ENCODE measurements around the gene HRAS. TPM values are rescaled to one million over a fixed set of nuclear protein-coding genes. Genes with fewer than 3 reads are reported as not detected.

HRAS gene
- total and polyA plus RNA-seq, 10 of the 15 experiments (the other 5 are each of a cell fraction or from before 2014, with no cell fraction given) = 2.8 to 72.4 (median 31.7) TPM

DNA sequence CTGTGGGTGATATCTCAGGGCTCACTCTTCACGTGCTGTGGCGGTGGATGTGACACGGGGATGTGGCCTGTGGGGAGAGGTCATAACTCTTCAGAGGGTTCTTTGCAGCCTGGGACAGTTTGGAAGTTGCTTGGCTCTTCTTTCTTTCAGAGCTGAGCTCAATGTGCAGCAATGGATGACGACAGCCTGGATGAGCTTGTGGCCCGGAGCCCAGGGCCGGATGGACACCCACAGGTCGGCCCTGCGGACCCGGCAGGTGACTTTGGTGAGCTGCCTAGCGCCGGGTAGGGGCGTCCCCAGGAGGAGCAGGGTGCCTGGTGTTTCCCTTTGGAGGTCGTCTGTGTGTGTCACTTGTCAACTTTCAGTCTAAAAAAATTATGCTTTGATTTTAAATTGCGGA is 46.0 kb upstream of the HRAS start (continued):
- no peak for TF ChIP-seq ZBTB40 (IDR thresholded peaks at IDR 0.05; ENCODE audit: borderline replicate concordance)
- no peak for TF ChIP-seq BCLAF1 (IDR thresholded peaks at IDR 0.05)
- TF ChIP-seq TARDBP (IDR thresholded peaks at IDR 0.05; ENCODE audit: borderline replicate concordance) = no peak

DNA sequence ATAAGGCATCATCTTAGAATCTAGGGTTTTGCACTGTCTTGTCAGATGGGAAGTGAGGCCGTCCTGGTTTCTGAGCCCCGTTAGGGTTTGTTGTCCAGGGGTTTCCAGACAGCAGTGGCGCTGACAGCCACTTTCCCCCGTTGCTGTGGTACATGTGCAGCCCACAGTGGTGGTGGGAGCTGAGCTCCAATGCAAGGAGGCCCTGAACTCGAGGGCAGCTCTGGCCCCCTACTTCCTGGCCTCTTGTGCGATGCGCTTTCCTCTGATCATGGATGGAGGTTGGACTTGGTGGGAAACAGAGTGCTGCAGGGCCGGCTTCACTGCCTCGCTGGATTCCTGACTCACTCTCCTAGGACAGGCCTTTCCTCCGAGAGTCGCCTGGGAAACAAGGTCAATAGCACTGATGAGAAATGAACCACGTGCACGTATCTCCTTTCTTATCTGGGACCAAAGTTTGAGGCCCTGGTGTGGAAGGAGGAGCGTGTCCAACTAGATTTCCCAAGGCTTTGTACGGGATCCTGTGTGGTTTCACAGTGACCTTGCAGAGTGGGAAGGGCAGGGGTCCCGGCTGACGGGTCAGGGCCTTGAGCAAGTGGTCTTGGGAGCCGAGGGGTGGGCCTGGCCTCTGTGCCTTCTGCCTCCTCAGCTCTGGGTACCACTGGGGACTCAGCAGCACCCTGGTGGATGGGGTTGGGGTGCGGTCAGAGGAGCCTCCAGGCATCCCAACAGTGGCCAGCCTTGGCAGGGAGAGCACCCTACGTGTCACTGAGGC is 44.6 kb upstream of the HRAS start:
- intact Hi-C loops (cut with micrococcal nuclease; ENCODE audit: unreplicated experiment) (no loop called here), in situ Hi-C loops (cut with MboI) (no loop called here)
- WGBS (ENCODE audit: insufficient coverage, insufficient replicate concordance, low lambda C conversion rate, missing lambda C conversion rate) = 90% methylated on average over 20 of the region's 20 CpGs
- ChIA-PET CTCF (no interaction called here), SMC1A (ENCODE audit: uncharacterized antibody, unreplicated experiment) (no interaction called here), RAD21 (ENCODE audit: unreplicated experiment) (no interaction called here), POLR2A (no interaction called here)
- Histone ChIP-seq H3K36me3 (ENCODE audit: control insufficient read depth in 2 of 2, insufficient read depth in 2 of 2, low read length in 1 of 2) (peaks cover 9 to 16% of the 10 kb centered on the region in 2 experiments), H3K27ac (ENCODE audit: control insufficient read depth, insufficient read depth) (no peak overlapping the region), H3K9ac (ENCODE audit: control insufficient read depth, insufficient read depth, low read length) (no peak overlapping the region; the same call in 1 of the 2 replicates), H3K9me3 (replicated peaks; ENCODE audit: control insufficient read depth, insufficient read depth, low read length) (no peaks in the 10 kb centered on the region), H2AFZ (ENCODE audit: control insufficient read depth, low read depth, low read length) (no peak overlapping the region), H3K4me1 (ENCODE audit: control insufficient read depth, insufficient read depth, low read length) (peaks cover 15% of the 10 kb centered on the region), H3K4me2 (ENCODE audit: control insufficient read depth, insufficient read depth) (peak overlapping the region; percentile 64; the same call in 1 of the 2 replicates), H3K79me2 (ENCODE audit: control insufficient read depth, insufficient read depth, low read length) (peaks cover 53% of the 10 kb centered on the region), H4K20me1 (ENCODE audit: control insufficient read depth, insufficient read depth) (peaks cover 28% of the 10 kb centered on the region), H3K27me3 (replicated peaks in 1 of 2; ENCODE audit: control insufficient read depth in 2 of 2, insufficient read depth in 2 of 2, low read length in 1 of 2) (peaks cover 0 to under 1% of the 10 kb centered on the region in 2 experiments; a peak in 1 of 4 replicates), H3K4me3 (peak overlapping the region; percentile 11; the same call in 1 of the 2 replicates)
- ATAC-seq (no peak), FAIRE-seq (no peak), DNase-seq (ENCODE audit: low read depth, low spot score) (no peak)
- BruUV-seq (replicated peaks) = no TSS peak
- TF ChIP-seq CEBPB (IDR thresholded peaks at IDR 0.05; ENCODE audit: borderline replicate concordance in 1 of 2, low read depth in 2 of 2, low read length in 2 of 2) = no peak
- TF ChIP-seq MEF2A (IDR thresholded peaks at IDR 0.05; ENCODE audit: insufficient read depth, low read depth, low read length) = no peak
